Panc1 (cell line): Measurements from ENCODE around the gene ATP6V1B1.

Experiments
- CTCF ChIP-seq: fragments of 450-650 bp; IDR thresholded peaks from 2 replicates; pipeline ENCODE4 v1.5.1; 2017; ENCODE audit warnings: mild to moderate bottlenecking
- POLR2AphosphoS5 ChIP-seq: IDR thresholded peaks from 2 replicates; pipeline ENCODE4 v1.6.1; 2012; ENCODE audit warnings: mild to moderate bottlenecking, low read depth, low read length, moderate library complexity
- REST ChIP-seq, 2 experiments: IDR thresholded peaks; 2 replicates each; pipeline ENCODE4 v1.6.1; 2011 to 2012; ENCODE audit warnings: low read depth in 2 of 2, control low read depth in 1 of 2, low read length in 1 of 2, mild to moderate bottlenecking in 1 of 2, moderate library complexity in 1 of 2; ENCODE audit not compliant: insufficient read depth in 1 of 2

- TF ChIP-seq CTCF (no peak), POLR2AphosphoS5 (no peak), REST (IDR thresholded peaks at IDR 0.05; ENCODE audit: insufficient read depth in 1 of 2, low read depth in 2 of 2, low read length in 1 of 2) (no peak)
Observed at GRCh38 chr2:70978341-70979179, 42.9 kb downstream of the ATP6V1B1 start, which contains the start of gene ANKRD53.
